Endothelial cell (in vitro differentiated cells): ENCODE measurements around the gene FEZF2. TPM values are rescaled to one million over a fixed set of nuclear protein-coding genes. Genes with fewer than 3 reads are reported as not detected.

Experiments
- DNase-seq: peaks from one replicate; pipeline ENCODE4 v3.0.0; 2021; ENCODE audit warnings: low spot score
- H3K27ac Mint-ChIP-seq: one replicate; pipeline ENCODE4 v1.8.0; 2021; ENCODE audit warnings: mixed read lengths, inconsistent platforms; ENCODE audit not compliant: unreplicated experiment
- H3K27me3 Mint-ChIP-seq: one replicate; pipeline ENCODE4 v1.8.0; 2021; ENCODE audit warnings: mild to moderate bottlenecking, moderate library complexity, mixed read lengths, inconsistent platforms; ENCODE audit not compliant: unreplicated experiment
- H3K36me3 Mint-ChIP-seq: one replicate; pipeline ENCODE4 v1.8.0; 2021; ENCODE audit warnings: mild to moderate bottlenecking, low read depth, mixed read lengths, inconsistent platforms; ENCODE audit not compliant: unreplicated experiment
- H3K4me1 Mint-ChIP-seq: one replicate; pipeline ENCODE4 v1.8.0; 2021; ENCODE audit warnings: mild to moderate bottlenecking, mixed read lengths, inconsistent platforms; ENCODE audit not compliant: unreplicated experiment
- H3K4me3 Mint-ChIP-seq: one replicate; pipeline ENCODE4 v1.8.0; 2021; ENCODE audit warnings: mild to moderate bottlenecking, mixed read lengths, inconsistent platforms; ENCODE audit not compliant: unreplicated experiment
- H3K9me3 Mint-ChIP-seq: one replicate; pipeline ENCODE4 v1.8.0; 2021; ENCODE audit warnings: mixed read lengths, inconsistent platforms; ENCODE audit not compliant: unreplicated experiment
- CTCF ChIP-seq: fragments of 200-600 bp; sonication (generic); IDR thresholded peaks from one replicate; pipeline ENCODE4 v1.5.0; 2021; ENCODE audit warnings: antibody characterized with exemption; ENCODE audit not compliant: unreplicated experiment
- total RNA-seq: library from RNA; stranded (reverse); fragmentation: NEBNext Ultra II Directional; extraction: Animal tissue kit (Norgen Biotek cat#: 25700); gene quantifications from one replicate; pipeline ENCODE4 v1.2.1, GENCODE V29; 2021; ENCODE audit not compliant: unreplicated experiment

The FEZF2 gene
- total RNA-seq, 1 donor from 2014 or later, result not detected

GRCh38 chr3:62378311-62378789 lies 5.0 kb upstream of the FEZF2 start:
- H3K4me3 Mint-ChIP-seq, result no peak overlapping the region
- peaks cover 24% of the 10 kb centered on the region for H3K27me3 Mint-ChIP-seq
- H3K27ac Mint-ChIP-seq, result no peak overlapping the region
- no peaks in the 10 kb centered on the region for H3K9me3 Mint-ChIP-seq
- DNase-seq, result peak; percentile 23
- peaks cover 19% of the 10 kb centered on the region for H3K4me1 Mint-ChIP-seq
- H3K36me3 Mint-ChIP-seq, result no peaks in the 10 kb centered on the region
- no peak for TF ChIP-seq CTCF

GRCh38 chr3:62376906-62377877 lies 3.8 kb upstream of the FEZF2 start:
- Mint-ChIP-seq H3K4me1 (peaks cover 19% of the 10 kb centered on the region), H3K27ac (no peak overlapping the region), H3K9me3 (no peaks in the 10 kb centered on the region), H3K27me3 (peaks cover 23% of the 10 kb centered on the region), H3K4me3 (no peak overlapping the region), H3K36me3 (no peaks in the 10 kb centered on the region)
- peak; percentile 22 for DNase-seq
- no peak for TF ChIP-seq CTCF

GRCh38 chr3:62376454-62376720 lies 3.0 kb upstream of the FEZF2 start:
- Mint-ChIP-seq H3K27me3 (peaks cover 25% of the 10 kb centered on the region), H3K36me3 (no peaks in the 10 kb centered on the region), H3K4me3 (no peak overlapping the region), H3K27ac (no peak overlapping the region), H3K4me1 (peaks cover 20% of the 10 kb centered on the region), H3K9me3 (no peaks in the 10 kb centered on the region)
- TF ChIP-seq CTCF, result no peak
- no peak for DNase-seq

DNA sequence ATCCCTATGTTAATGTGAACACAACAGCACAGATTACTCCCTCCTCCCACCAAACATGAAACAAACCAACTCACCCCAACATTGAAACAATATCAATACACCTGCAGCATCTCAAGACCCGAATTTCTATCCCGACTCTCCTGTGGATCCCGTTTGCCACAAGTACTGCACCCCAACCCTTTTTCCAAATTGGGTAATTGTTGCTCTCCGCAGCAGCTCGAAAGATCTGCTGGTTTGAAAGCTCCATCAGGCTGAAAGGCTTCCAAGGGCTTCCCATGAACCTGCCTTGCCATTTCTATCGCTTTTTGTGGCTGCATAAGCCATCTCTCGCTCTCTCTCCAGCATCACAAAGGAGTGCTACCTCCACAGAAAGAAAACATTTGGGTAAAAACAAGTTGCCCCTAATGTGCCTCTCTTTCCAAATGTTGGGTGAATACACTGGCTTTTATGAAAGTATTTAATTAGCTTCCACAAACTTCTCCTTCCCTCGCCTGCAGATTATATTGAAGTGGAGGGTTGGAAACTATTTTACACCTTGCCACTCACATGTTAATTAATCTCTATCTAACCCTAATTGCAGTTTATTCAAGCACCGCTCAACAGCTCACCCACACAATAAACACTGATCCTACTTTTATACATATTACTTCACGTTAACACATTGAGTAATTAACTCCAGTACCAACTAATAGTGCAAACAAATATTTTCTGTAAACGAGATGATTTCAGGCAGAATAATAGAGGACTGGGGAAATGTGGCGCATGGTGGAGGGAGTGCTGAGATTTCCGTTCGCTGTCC lies 2.5 kb upstream of the FEZF2 start:
- TF ChIP-seq CTCF, result no peak
- Mint-ChIP-seq H3K9me3 (no peaks in the 10 kb centered on the region), H3K27ac (no peak overlapping the region), H3K27me3 (peaks cover 29% of the 10 kb centered on the region), H3K36me3 (no peaks in the 10 kb centered on the region), H3K4me1 (peaks cover 25% of the 10 kb centered on the region), H3K4me3 (no peak overlapping the region)
- DNase-seq, result no peak
